Stimulated activated CD4-positive, alpha-beta T cell treated with anti-CD3 and anti-CD28 coated beads, TNF-alpha, amount 100 ng/mL, for 4 hours (primary cell): Measurements from ENCODE around the gene PLCL1.
A peak's percentile ranks its signal among the peaks of the same experiment; 100 is the strongest.

Experiments
- DNase-seq, 3 experiments: peaks; one replicate each; pipeline ENCODE4 v3.0.0-alpha.2; 2020; ENCODE audit warnings: low read depth in 3 of 3

PLCL1 gene

DNA sequence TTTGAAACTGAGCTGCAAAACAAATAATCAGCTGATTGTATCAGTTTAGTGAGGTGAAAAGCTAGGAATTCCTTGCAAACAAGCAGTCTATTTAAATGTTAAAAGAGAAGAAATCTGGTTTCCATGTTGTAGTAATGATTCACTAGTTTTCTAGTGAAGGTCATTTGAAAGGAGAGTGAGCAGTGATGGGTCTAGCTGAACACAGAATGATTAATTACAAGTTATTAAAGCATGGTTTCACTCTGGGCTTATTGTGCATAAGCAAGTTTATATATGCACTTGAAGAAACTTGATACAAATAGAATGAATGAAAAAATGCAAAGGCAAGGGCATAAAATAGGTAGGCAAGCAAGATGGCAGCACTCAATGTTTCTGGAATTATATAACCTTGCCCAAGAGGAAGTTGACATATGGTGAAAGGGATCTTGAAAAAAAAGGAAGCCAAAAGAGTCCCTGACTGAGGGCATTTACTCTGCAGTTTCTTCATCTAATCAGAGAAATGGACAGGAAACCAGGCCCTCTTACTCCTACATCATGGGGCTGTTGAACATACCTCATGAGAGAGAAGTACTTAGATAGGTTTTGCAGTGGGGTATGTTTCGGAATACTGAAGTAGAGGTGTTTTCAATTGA is 53.2 kb downstream of the PLCL1 start:
- no peak for DNase-seq

- DNase-seq: no peak
These were observed 54.3 kb downstream of the PLCL1 start for GRCh38 chr2:197858607-197859140.

GRCh38 chr2:197862246-197862955 is 58.0 kb downstream of the PLCL1 start:
- no peak for DNase-seq

- DNase-seq: no peak
These were observed 59.4 kb downstream of the PLCL1 start for GRCh38 chr2:197863744-197864143.

- DNase-seq: no peak
These were observed 62.1 kb downstream of the PLCL1 start for GRCh38 chr2:197866455-197866854.

DNA sequence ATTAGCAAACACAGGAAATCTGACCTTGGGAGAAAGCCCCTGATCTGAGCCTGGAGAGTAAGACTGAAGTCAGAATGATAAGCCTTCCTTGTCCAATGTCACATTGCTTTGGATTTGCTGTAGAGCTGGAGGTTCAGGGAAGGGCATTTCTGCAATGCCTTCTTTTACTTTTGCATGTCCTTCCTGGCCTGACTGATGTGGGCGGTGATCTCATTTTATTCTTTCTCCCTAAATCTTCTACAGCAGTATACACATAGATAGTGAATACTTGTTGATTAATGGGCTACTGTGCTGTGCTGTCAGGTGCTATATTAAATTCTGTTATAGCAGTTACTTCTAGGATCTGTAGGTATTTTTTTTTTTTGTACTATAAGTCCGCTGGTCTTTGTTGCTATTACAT is 62.6 kb downstream of the PLCL1 start:
- no peak for DNase-seq

DNA sequence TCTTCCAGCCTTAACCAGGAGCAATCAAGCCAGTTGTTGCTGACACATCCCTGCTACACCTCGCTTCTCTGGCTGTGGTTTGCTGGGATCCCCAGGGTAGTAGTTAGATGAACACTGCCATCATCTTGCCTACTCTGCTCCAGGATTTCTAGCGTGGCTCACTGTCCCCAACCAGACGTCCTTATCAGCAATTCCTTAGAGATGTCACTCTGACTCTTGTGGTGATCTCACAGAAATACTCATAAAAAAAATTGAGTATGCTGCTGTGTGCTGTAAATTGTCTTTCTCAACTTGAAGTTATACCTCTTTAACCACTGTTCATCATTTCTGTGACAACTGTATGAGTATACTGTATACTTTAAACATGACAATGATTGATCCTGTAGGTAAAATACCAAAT is 63.2 kb downstream of the PLCL1 start:
- DNase-seq: no peak

GRCh38 chr2:197868206-197868605 is 63.8 kb downstream of the PLCL1 start:
- no peak for DNase-seq

- no peak for DNase-seq
These were observed 64.6 kb downstream of the PLCL1 start for GRCh38 chr2:197869041-197869440.

GRCh38 chr2:197869501-197870111 is 65.2 kb downstream of the PLCL1 start:
- DNase-seq: peak in 2 of 3 experiments; percentile 13 to 19

DNA sequence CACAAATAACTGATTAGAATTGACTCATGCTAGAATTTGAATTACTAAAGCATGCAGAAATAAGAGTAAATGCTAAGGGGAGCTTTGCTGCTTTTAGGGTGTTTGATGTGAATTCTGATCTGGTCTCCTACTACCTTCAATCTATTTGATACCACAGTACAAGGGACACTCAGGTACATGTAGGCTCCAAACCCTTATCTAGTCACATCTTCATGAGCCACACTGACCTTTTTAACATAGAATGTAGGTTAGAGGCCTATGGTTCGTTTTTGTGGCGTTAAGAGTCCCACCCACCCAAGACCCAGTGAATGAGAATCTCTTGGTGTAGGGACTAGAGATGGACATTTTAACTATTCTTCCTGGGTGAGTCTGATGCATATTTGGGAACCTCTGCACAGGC is 65.7 kb downstream of the PLCL1 start:
- no peak for DNase-seq

DNA sequence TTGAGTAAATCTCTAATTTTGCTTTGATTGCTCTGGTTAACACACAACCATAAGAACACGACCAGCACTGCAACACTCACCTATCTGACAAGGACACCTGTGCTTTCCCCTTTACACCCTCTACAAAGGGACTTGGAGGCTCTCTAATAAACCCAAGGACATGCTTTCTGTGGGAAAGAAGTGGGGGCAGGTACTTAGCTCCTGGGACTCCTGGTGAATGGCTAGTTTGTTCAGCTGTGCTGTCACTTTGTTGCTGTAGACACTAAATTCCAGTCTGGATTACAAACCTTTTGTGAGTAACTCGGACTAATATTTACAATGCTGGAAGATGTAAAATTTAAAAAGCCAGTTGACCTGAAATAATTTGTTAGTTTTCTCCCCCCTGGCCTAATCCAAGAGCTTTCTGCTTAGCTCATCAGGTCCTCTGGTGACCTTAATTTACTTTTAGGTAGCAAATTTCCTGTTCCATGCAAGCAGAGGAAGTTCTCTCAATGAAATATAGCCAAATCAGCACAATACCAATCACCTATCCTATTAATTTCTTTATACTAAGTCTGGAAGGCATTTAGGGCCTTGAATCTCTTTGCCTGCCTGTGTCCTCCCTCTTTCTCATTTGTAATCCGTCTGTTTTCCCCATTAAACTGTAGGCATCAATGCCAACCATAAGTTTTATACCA is 67.5 kb downstream of the PLCL1 start:
- no peak for DNase-seq

DNA sequence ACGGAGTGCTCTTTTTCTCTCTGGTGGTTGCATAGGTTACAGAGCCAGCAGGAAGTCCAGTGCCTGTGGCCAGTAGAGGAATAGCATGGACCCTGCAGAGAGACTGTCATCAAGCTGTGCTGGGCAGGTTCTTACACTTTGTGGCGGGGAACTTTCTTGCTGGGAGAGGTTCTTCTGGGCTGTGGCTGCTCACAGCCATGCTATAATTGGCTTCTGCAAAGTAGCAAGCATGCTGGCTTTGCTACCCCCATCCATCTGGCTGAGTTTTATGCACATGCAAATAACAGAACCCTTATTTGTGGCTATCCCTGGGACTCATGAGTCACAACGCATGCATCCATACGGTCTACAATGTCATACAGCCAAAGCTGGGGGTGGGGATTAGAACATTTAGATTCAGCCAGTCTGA is 68.9 kb downstream of the PLCL1 start:
- no peak for DNase-seq

GRCh38 chr2:197875763-197876162 is 71.4 kb downstream of the PLCL1 start:
- DNase-seq: no peak

DNA sequence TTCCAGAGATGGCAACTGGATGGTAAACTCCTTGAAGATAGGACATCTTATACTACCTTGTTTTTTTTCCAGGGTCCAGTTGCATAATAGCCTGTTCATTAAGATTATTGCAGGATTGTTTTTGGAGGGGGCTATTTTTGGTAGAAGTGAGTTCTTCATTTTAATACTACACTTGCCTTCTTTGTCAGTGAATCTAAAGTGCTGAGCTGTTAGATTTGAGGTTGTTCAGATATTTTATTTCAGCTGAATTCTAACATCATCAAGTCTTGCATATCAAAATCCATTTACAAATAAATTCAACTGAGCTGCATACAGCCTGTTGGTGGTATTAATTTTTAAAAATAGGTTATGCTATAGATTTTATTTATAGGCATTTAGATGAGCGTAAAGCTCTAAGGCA is 72.1 kb downstream of the PLCL1 start:
- no peak for DNase-seq

- DNase-seq: no peak
These were observed 72.6 kb downstream of the PLCL1 start for GRCh38 chr2:197877038-197877437.

GRCh38 chr2:197878792-197879191 is 74.4 kb downstream of the PLCL1 start:
- no peak for DNase-seq

GRCh38 chr2:197879812-197880408 is 75.5 kb downstream of the PLCL1 start:
- DNase-seq: no peak

GRCh38 chr2:197883354-197884032 is 79.1 kb downstream of the PLCL1 start:
- DNase-seq: no peak

- no peak for DNase-seq
These were observed 79.9 kb downstream of the PLCL1 start for GRCh38 chr2:197884252-197884651.

- no peak for DNase-seq
These were observed 80.7 kb downstream of the PLCL1 start for GRCh38 chr2:197885126-197885525.
